SU-DHL-6 (cell line): Measurements from ENCODE around the gene MAP2.

Source experiments
- H2AFZ ChIP-seq: fragments of 200-600 bp; sonication (generic); 2 replicates; pipeline ENCODE4 v1.6.1; 2014; ENCODE audit warnings: low read depth, mild to moderate bottlenecking, moderate library complexity, mixed read lengths, antibody characterized with exemption, low read length; ENCODE audit not compliant: severe bottlenecking
- H3F3A ChIP-seq: fragments of 200-600 bp; shearing (Covaris generic); 2 replicates; pipeline ENCODE4 v1.6.0; 2016; ENCODE audit warnings: antibody characterized with exemption, mild to moderate bottlenecking; ENCODE audit not compliant: insufficient read depth
- H3K27ac ChIP-seq: fragments of 200-600 bp; sonication (generic); 2 replicates; pipeline ENCODE4 v1.5.1; 2016; ENCODE audit warnings: low read depth, mild to moderate bottlenecking, low read length, moderate library complexity, mixed read lengths
- H3K27me3 ChIP-seq: fragments of 200-600 bp; sonication (generic), shearing (Covaris generic); 2 replicates; pipeline ENCODE4 v1.6.0; 2014; ENCODE audit warnings: mild to moderate bottlenecking, low read length
- H3K36me3 ChIP-seq: fragments of 200-600 bp; sonication (generic); 2 replicates; pipeline ENCODE4 v1.6.1; 2014; ENCODE audit warnings: mild to moderate bottlenecking, low read length, mixed read lengths
- H3K4me2 ChIP-seq: fragments of 300-600, 200-600 bp; shearing (Covaris generic), sonication (generic); 2 replicates; pipeline ENCODE4 v1.6.0; 2014; ENCODE audit warnings: low read length, low read depth, mild to moderate bottlenecking; ENCODE audit not compliant: poor library complexity, severe bottlenecking
- H3K4me3 ChIP-seq: fragments of 200-600 bp; sonication (generic); 2 replicates; pipeline ENCODE4 v1.5.1; 2014; ENCODE audit warnings: antibody characterized with exemption, low read length, mild to moderate bottlenecking, mixed read lengths; ENCODE audit not compliant: insufficient read depth, poor library complexity, severe bottlenecking
- H3K79me2 ChIP-seq: fragments of 200-600 bp; sonication (generic); 2 replicates; pipeline ENCODE4 v1.6.1; 2014; ENCODE audit warnings: mild to moderate bottlenecking, low read length, moderate library complexity; ENCODE audit not compliant: insufficient read depth
- H3K9ac ChIP-seq: fragments of 200-600 bp; sonication (generic); 2 replicates; pipeline ENCODE4 v1.7.0; 2014; ENCODE audit warnings: mild to moderate bottlenecking, low read length
- H3K9me2 ChIP-seq: fragments of 200-600 bp; sonication (generic); replicated peaks from 2 replicates; pipeline ENCODE4 v1.6.1; 2014; ENCODE audit warnings: low read length; ENCODE audit not compliant: insufficient read depth
- H3K9me3 ChIP-seq: fragments of 200-600 bp; sonication (generic); 2 replicates; pipeline ENCODE4 v1.6.1; 2014; ENCODE audit warnings: low read length, mixed read lengths; ENCODE audit not compliant: insufficient read depth
- H4K20me1 ChIP-seq: fragments of 200-600 bp; sonication (generic); 2 replicates; pipeline ENCODE4 v1.6.1; 2014; ENCODE audit warnings: low read depth, mild to moderate bottlenecking, antibody characterized with exemption, low read length, moderate library complexity, mixed read lengths
- EZH2phosphoT487 ChIP-seq: fragments of 200-600 bp; sonication (generic), shearing (Covaris generic); conservative IDR thresholded peaks from 2 replicates; pipeline ENCODE4 v1.6.1; 2018; ENCODE audit warnings: mild to moderate bottlenecking, antibody characterized with exemption, low read length, moderate library complexity, mixed read lengths
- TF ChIP-seq, protein P1 (sequence below): fragments of 200-600 bp; sonication (generic); IDR thresholded peaks from one replicate; pipeline ENCODE4 v1.5.1; 2017; ENCODE audit warnings: antibody characterized with exemption, mild to moderate bottlenecking, low read length, moderate library complexity; ENCODE audit not compliant: insufficient read depth, poor library complexity, severe bottlenecking

The MAP2 gene

DNA sequence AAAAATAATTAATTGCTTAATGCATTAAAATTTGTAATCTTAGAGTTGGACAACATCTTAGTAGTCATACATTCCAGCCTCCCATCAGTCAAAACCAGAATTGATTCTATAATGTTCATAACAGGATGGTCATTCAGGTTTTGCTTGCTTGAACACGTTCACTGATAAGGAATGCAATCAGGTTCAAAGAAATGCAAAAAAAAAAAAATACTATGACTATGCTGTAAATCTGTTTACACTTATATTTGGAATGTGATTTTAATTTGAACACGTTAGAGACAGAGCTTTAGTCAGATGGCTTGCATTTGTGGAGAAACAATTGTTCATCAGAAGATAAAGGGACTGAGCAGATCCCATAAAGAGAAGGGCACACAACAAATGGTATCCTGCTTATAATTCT lies 216.5 kb downstream of the MAP2 start:
- Histone ChIP-seq H3K27ac (no peak overlapping the region), H2AFZ (no peak overlapping the region), H4K20me1 (no peaks in the 10 kb centered on the region), H3F3A (no peaks in the 10 kb centered on the region), H3K9ac (no peak overlapping the region), H3K9me2 (no peaks in the 10 kb centered on the region), H3K4me2 (no peak overlapping the region), H3K4me3 (no peak overlapping the region), H3K9me3 (no peaks in the 10 kb centered on the region), H3K36me3 (no peaks in the 10 kb centered on the region), H3K27me3 (no peaks in the 10 kb centered on the region), H3K79me2 (no peaks in the 10 kb centered on the region)
- TF ChIP-seq, protein P1, sequence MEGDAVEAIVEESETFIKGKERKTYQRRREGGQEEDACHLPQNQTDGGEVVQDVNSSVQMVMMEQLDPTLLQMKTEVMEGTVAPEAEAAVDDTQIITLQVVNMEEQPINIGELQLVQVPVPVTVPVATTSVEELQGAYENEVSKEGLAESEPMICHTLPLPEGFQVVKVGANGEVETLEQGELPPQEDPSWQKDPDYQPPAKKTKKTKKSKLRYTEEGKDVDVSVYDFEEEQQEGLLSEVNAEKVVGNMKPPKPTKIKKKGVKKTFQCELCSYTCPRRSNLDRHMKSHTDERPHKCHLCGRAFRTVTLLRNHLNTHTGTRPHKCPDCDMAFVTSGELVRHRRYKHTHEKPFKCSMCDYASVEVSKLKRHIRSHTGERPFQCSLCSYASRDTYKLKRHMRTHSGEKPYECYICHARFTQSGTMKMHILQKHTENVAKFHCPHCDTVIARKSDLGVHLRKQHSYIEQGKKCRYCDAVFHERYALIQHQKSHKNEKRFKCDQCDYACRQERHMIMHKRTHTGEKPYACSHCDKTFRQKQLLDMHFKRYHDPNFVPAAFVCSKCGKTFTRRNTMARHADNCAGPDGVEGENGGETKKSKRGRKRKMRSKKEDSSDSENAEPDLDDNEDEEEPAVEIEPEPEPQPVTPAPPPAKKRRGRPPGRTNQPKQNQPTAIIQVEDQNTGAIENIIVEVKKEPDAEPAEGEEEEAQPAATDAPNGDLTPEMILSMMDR = no peak
- no peak for TF ChIP-seq EZH2phosphoT487

DNA sequence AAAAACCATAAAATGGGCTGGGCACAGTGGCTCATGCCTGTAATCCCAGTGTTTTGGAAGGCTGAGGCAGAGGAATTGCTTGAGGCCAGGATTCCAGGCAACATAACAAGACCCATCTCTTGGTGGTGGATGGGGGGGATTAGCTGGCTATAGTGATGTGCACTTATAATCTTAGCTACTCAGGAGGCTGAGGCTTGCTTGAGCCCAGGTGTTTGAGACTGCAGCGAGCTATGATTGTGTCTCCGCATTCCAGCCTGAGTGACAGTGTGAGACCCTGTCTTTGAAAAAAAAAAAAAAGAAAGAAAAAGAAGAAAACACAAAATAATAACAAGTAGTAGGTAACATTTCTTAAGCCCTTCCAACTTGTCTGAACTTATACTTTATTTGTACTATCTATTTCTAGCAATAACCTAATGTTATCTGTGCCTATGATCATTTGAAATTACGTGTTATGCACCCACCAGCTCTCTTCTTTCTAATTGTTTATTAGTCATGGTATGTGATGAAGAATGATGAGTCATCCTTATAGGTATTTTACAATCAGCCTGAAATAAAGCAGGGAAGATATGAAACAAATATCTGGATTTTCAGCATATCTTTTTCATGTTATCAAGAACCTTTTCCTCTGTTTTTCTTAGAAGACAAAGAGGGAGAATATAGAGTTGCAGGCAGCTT lies 218.4 kb downstream of the MAP2 start:
- no peak overlapping the region for H3K4me3 ChIP-seq
- no peaks in the 10 kb centered on the region for H3K9me3 ChIP-seq
- H3K4me2 ChIP-seq = no peak overlapping the region
- H3K9me2 ChIP-seq = no peaks in the 10 kb centered on the region
- TF ChIP-seq, protein P1 = no peak
- TF ChIP-seq EZH2phosphoT487 = no peak
- no peaks in the 10 kb centered on the region for H3K79me2 ChIP-seq
- no peaks in the 10 kb centered on the region for H3F3A ChIP-seq
- H2AFZ ChIP-seq = no peak overlapping the region
- no peaks in the 10 kb centered on the region for H3K27me3 ChIP-seq
- H3K27ac ChIP-seq = no peak overlapping the region
- H4K20me1 ChIP-seq = no peaks in the 10 kb centered on the region
- H3K36me3 ChIP-seq = no peaks in the 10 kb centered on the region
- H3K9ac ChIP-seq = no peak overlapping the region

DNA sequence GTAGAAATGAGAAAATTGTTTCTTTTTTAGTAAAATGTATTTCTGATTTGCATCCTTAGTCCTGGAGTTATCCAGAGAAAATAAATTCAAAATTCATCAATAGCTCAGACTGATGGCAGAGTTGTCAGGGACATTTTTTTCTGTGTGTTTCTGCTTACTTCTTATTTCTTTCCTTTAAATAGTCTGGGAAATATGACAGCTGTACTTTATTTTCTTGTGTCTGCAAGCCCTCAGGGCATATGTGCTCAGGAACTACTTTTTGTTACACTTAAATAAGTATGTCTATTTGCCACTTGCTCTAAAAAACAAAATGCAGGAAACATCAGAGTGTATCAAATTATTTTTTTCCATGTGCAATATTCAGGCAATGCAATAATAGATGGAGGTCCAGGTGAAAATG lies 221.0 kb downstream of the MAP2 start:
- no peaks in the 10 kb centered on the region for H3K36me3 ChIP-seq
- no peaks in the 10 kb centered on the region for H3F3A ChIP-seq
- no peaks in the 10 kb centered on the region for H3K79me2 ChIP-seq
- H3K9me2 ChIP-seq = no peaks in the 10 kb centered on the region
- H3K9me3 ChIP-seq = no peaks in the 10 kb centered on the region
- no peak overlapping the region for H2AFZ ChIP-seq
- no peak overlapping the region for H3K27ac ChIP-seq
- H3K4me2 ChIP-seq = no peak overlapping the region
- H3K27me3 ChIP-seq = no peaks in the 10 kb centered on the region
- H3K9ac ChIP-seq = no peak overlapping the region
- H3K4me3 ChIP-seq = no peak overlapping the region
- no peaks in the 10 kb centered on the region for H4K20me1 ChIP-seq
- no peak for TF ChIP-seq EZH2phosphoT487
- TF ChIP-seq, protein P1 = no peak
